H1 (cell line): Measurements from ENCODE around the gene INPP5A. TPM values are rescaled to one million over a fixed set of nuclear protein-coding genes. Genes with fewer than 3 reads are reported as not detected.

Experiments used
- CHD2 ChIP-seq: IDR thresholded peaks from 2 replicates; pipeline ENCODE4 v1.6.1; 2012; ENCODE audit warnings: low read length, improper control_type of control experiment
- CTBP2 ChIP-seq: IDR thresholded peaks from 2 replicates; pipeline ENCODE4 v1.7.0; 2011; ENCODE audit warnings: borderline replicate concordance, mild to moderate bottlenecking, moderate library complexity, mixed read lengths, low read length; ENCODE audit not compliant: insufficient read depth, insufficient read length
- RXRA ChIP-seq: IDR thresholded peaks from 2 replicates; pipeline ENCODE4 v1.6.1; 2011; ENCODE audit warnings: low read depth, mild to moderate bottlenecking, low read length, moderate library complexity; ENCODE audit not compliant: insufficient read depth
- SIX5 ChIP-seq: IDR thresholded peaks from 2 replicates; pipeline ENCODE4 v1.6.1; 2011; ENCODE audit warnings: mild to moderate bottlenecking, low read depth, low read length
- SP4 ChIP-seq: IDR thresholded peaks from 2 replicates; pipeline ENCODE4 v1.6.1; 2012; ENCODE audit warnings: low read length, inconsistent platforms
- TCF12 ChIP-seq: IDR thresholded peaks from 2 replicates; pipeline ENCODE4 v1.6.1; 2011; ENCODE audit warnings: low read depth, mild to moderate bottlenecking, low read length
- polyA plus RNA-seq, 7 experiments: library from polyadenylated mRNA; depleted of rRNA in 3 of 7; stranded (reverse) in 5 of 7; unstranded in 2 of 7; fragments of >200 nt in 5 of 7; fragments of 200-250 nt in 2 of 7; gene quantifications; 1 replicate in 5 of 7; 2 replicates in 1 of 7; 4 replicates in 1 of 7; pipeline versions ENCODE4 v1.2.1 to v1.2.3, GENCODE V29; 2011 to 2013; ENCODE audit warnings: missing spikeins in 2 of 7, mixed read lengths in 2 of 7
- total RNA-seq: library from RNA; stranded (reverse); fragmentation: NEBNext Ultra II Directional; extraction: Animal tissue kit (Norgen Biotek cat#: 25700); gene quantifications from 2 replicates; pipeline ENCODE4 v1.2.1, GENCODE V29; 2021
- TF ChIP-seq, protein P1 (sequence below): fragments of 300-600 bp; sonication (generic); IDR thresholded peaks from 2 replicates; pipeline ENCODE4 v1.7.1; 2012; ENCODE audit warnings: low read length, moderate library complexity, mild to moderate bottlenecking, inconsistent platforms; ENCODE audit not compliant: insufficient replicate concordance
- TF ChIP-seq, protein P2 (sequence below), 3 experiments: IDR thresholded peaks; 1 replicate in 2 of 3; 2 replicates in 1 of 3; pipeline versions ENCODE4 v1.5.1 to v1.6.1; 2011; ENCODE audit warnings: low read length in 3 of 3, mild to moderate bottlenecking in 3 of 3, inconsistent platforms in 2 of 3, low read depth in 1 of 3, moderate library complexity in 1 of 3; ENCODE audit not compliant: insufficient read depth in 1 of 3; ENCODE audit errors: control extremely low read depth in 1 of 3

Gene INPP5A
- total and polyA plus RNA-seq, 2 of the 8 experiments (the other 6 are each of a cell fraction or from before 2014, with no cell fraction given), result 19.7 to 27.5 TPM

DNA sequence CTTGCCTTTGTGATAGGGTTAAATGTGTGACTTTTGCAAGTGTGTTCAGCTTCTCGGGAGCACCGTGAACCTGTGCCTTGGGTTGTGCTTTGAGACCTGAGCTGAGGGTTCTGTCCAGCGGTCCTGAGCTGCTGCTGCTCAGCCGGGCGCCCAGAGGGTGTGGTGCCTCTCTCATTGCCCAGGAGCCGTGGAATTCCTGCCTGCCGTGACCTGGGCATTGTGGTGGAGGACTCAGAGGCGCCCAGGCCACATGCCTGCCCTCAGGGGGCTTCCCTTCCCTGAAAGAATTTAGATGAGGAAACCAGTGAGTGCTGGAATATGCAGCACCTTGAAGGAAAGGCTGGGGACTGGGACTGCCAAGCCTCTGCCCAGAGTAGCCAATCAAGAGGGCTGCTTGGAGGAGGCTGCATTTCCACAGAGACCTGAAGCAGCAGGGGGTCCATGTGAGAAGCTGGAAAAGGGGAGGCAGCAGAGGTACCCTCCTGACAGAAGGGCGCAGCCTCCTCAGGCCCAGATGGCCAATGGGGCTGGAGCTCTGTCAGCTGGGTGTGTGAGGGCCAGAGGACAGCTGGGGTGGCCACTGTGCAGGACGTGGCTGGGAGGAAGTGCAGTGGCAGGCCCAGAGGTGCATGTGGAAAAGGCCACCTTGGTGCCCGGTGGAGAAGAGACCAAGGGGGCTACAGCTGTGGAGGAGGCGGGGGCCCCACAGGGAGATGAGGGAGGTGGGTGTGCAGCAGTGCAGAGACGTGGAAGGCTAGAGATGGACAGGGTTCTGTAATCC is 141.0 kb downstream of the INPP5A start (continued):
- TF ChIP-seq, protein P1, sequence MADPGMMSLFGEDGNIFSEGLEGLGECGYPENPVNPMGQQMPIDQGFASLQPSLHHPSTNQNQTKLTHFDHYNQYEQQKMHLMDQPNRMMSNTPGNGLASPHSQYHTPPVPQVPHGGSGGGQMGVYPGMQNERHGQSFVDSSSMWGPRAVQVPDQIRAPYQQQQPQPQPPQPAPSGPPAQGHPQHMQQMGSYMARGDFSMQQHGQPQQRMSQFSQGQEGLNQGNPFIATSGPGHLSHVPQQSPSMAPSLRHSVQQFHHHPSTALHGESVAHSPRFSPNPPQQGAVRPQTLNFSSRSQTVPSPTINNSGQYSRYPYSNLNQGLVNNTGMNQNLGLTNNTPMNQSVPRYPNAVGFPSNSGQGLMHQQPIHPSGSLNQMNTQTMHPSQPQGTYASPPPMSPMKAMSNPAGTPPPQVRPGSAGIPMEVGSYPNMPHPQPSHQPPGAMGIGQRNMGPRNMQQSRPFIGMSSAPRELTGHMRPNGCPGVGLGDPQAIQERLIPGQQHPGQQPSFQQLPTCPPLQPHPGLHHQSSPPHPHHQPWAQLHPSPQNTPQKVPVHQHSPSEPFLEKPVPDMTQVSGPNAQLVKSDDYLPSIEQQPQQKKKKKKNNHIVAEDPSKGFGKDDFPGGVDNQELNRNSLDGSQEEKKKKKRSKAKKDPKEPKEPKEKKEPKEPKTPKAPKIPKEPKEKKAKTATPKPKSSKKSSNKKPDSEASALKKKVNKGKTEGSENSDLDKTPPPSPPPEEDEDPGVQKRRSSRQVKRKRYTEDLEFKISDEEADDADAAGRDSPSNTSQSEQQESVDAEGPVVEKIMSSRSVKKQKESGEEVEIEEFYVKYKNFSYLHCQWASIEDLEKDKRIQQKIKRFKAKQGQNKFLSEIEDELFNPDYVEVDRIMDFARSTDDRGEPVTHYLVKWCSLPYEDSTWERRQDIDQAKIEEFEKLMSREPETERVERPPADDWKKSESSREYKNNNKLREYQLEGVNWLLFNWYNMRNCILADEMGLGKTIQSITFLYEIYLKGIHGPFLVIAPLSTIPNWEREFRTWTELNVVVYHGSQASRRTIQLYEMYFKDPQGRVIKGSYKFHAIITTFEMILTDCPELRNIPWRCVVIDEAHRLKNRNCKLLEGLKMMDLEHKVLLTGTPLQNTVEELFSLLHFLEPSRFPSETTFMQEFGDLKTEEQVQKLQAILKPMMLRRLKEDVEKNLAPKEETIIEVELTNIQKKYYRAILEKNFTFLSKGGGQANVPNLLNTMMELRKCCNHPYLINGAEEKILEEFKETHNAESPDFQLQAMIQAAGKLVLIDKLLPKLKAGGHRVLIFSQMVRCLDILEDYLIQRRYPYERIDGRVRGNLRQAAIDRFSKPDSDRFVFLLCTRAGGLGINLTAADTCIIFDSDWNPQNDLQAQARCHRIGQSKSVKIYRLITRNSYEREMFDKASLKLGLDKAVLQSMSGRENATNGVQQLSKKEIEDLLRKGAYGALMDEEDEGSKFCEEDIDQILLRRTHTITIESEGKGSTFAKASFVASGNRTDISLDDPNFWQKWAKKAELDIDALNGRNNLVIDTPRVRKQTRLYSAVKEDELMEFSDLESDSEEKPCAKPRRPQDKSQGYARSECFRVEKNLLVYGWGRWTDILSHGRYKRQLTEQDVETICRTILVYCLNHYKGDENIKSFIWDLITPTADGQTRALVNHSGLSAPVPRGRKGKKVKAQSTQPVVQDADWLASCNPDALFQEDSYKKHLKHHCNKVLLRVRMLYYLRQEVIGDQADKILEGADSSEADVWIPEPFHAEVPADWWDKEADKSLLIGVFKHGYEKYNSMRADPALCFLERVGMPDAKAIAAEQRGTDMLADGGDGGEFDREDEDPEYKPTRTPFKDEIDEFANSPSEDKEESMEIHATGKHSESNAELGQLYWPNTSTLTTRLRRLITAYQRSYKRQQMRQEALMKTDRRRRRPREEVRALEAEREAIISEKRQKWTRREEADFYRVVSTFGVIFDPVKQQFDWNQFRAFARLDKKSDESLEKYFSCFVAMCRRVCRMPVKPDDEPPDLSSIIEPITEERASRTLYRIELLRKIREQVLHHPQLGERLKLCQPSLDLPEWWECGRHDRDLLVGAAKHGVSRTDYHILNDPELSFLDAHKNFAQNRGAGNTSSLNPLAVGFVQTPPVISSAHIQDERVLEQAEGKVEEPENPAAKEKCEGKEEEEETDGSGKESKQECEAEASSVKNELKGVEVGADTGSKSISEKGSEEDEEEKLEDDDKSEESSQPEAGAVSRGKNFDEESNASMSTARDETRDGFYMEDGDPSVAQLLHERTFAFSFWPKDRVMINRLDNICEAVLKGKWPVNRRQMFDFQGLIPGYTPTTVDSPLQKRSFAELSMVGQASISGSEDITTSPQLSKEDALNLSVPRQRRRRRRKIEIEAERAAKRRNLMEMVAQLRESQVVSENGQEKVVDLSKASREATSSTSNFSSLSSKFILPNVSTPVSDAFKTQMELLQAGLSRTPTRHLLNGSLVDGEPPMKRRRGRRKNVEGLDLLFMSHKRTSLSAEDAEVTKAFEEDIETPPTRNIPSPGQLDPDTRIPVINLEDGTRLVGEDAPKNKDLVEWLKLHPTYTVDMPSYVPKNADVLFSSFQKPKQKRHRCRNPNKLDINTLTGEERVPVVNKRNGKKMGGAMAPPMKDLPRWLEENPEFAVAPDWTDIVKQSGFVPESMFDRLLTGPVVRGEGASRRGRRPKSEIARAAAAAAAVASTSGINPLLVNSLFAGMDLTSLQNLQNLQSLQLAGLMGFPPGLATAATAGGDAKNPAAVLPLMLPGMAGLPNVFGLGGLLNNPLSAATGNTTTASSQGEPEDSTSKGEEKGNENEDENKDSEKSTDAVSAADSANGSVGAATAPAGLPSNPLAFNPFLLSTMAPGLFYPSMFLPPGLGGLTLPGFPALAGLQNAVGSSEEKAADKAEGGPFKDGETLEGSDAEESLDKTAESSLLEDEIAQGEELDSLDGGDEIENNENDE, result no peak
- TF ChIP-seq SP4 (no peak), TCF12 (no peak), CHD2 (no peak), RXRA (no peak), SIX5 (no peak), CTBP2 (no peak)
- TF ChIP-seq, protein P2, sequence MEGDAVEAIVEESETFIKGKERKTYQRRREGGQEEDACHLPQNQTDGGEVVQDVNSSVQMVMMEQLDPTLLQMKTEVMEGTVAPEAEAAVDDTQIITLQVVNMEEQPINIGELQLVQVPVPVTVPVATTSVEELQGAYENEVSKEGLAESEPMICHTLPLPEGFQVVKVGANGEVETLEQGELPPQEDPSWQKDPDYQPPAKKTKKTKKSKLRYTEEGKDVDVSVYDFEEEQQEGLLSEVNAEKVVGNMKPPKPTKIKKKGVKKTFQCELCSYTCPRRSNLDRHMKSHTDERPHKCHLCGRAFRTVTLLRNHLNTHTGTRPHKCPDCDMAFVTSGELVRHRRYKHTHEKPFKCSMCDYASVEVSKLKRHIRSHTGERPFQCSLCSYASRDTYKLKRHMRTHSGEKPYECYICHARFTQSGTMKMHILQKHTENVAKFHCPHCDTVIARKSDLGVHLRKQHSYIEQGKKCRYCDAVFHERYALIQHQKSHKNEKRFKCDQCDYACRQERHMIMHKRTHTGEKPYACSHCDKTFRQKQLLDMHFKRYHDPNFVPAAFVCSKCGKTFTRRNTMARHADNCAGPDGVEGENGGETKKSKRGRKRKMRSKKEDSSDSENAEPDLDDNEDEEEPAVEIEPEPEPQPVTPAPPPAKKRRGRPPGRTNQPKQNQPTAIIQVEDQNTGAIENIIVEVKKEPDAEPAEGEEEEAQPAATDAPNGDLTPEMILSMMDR (IDR thresholded peaks at IDR 0.05; ENCODE audit: control extremely low read depth in 1 of 3, insufficient read depth in 1 of 3, low read depth in 1 of 3, low read length in 3 of 3), result no peak
